NB4 (cell line): Measurements from ENCODE around the gene LMAN1.

Experiments
- DNase-seq: peaks from one replicate; pipeline ENCODE4 v3.0.0; 2010; ENCODE audit warnings: low read depth
- H3K4me3 ChIP-seq: one replicate; pipeline ENCODE4 v1.5.1; 2011; ENCODE audit warnings: mild to moderate bottlenecking, low read depth, low read length, moderate library complexity
- CTCF ChIP-seq: IDR thresholded peaks from one replicate; pipeline ENCODE4 v1.5.1; 2012; ENCODE audit warnings: low read depth, low read length
- MAX ChIP-seq: IDR thresholded peaks from 2 replicates; pipeline ENCODE4 v1.6.1; 2011; ENCODE audit warnings: low read depth, low read length
- MYC ChIP-seq: IDR thresholded peaks from 2 replicates; pipeline ENCODE4 v1.6.1; 2011; ENCODE audit warnings: low read depth, low read length
- POLR2A ChIP-seq: IDR thresholded peaks from 2 replicates; pipeline ENCODE4 v1.6.1; 2011; ENCODE audit warnings: mild to moderate bottlenecking; ENCODE audit not compliant: insufficient read length; ENCODE audit errors: extremely low read depth

The LMAN1 gene

GRCh38 chr18:59306640-59307039, 52.4 kb downstream of the LMAN1 start:
- TF ChIP-seq POLR2A: no peak
- TF ChIP-seq CTCF: no peak
- TF ChIP-seq MAX: no peak
- no peak for TF ChIP-seq MYC
- H3K4me3 ChIP-seq: no peak overlapping the region
- DNase-seq: no peak

- no peak overlapping the region for H3K4me3 ChIP-seq
- TF ChIP-seq MYC: no peak
- no peak for TF ChIP-seq CTCF
- no peak for TF ChIP-seq MAX
- TF ChIP-seq POLR2A: no peak
- no peak for DNase-seq
Observed at GRCh38 chr18:59305295-59305694, 53.8 kb downstream of the LMAN1 start.

GRCh38 chr18:59303656-59304195, 55.3 kb downstream of the LMAN1 start:
- DNase-seq: no peak
- H3K4me3 ChIP-seq: no peak overlapping the region
- TF ChIP-seq MAX: no peak
- no peak for TF ChIP-seq CTCF
- no peak for TF ChIP-seq POLR2A
- no peak for TF ChIP-seq MYC

- H3K4me3 ChIP-seq: no peak overlapping the region
- no peak for DNase-seq
- no peak for TF ChIP-seq MAX
- no peak for TF ChIP-seq POLR2A
- TF ChIP-seq MYC: no peak
- no peak for TF ChIP-seq CTCF
Observed at GRCh38 chr18:59303006-59303405, 56.1 kb downstream of the LMAN1 start.

- TF ChIP-seq MAX (no peak), CTCF (no peak), POLR2A (no peak), MYC (no peak)
- no peak overlapping the region for H3K4me3 ChIP-seq
- no peak for DNase-seq
Observed at GRCh38 chr18:59301929-59302328, 57.1 kb downstream of the LMAN1 start.
